HG03558 (cell line): ENCODE results near the gene TOR1AIP1.
A peak's percentile ranks its signal among the peaks of the same experiment; 100 is the strongest.
"Not testable (repeated sequence)": the region's sequence is repeated elsewhere in the genome, so short reads cannot be mapped to it uniquely, and the experiment has no call there.

Experiments used
- ATAC-seq: cut with Tn5 transposase; IDR thresholded peaks from one replicate; pipeline ENCODE4 v1.9.1; 2021; ENCODE audit warnings: moderate number of reproducible peaks; ENCODE audit not compliant: unreplicated experiment; ENCODE audit errors: extremely low read depth

Gene TOR1AIP1

GRCh38 chr1:179882253-179883039 lies at the start of gene TOR1AIP1:
TSS of gene TOR1AIP1 (plus strand) at chr1:179882285. CDS start at chr1:179882503, 218 bp downstream.
- peak; percentile 53 for ATAC-seq

GRCh38 chr1:179836686-179837445 lies 45.2 kb upstream of the TOR1AIP1 start:
- ATAC-seq: not testable (repeated sequence)

- no peak for ATAC-seq
Observed at GRCh38 chr1:179840107-179840506, 42.0 kb upstream of the TOR1AIP1 start.

- ATAC-seq: no peak
Observed at GRCh38 chr1:179848233-179848632, 33.9 kb upstream of the TOR1AIP1 start.

GRCh38 chr1:179853102-179853501 lies 29.0 kb upstream of the TOR1AIP1 start:
- no peak for ATAC-seq

GRCh38 chr1:179855831-179856230 lies 26.3 kb upstream of the TOR1AIP1 start:
- ATAC-seq: not testable (repeated sequence)

- ATAC-seq: no peak
Observed at GRCh38 chr1:179856296-179856695, 25.8 kb upstream of the TOR1AIP1 start.

GRCh38 chr1:179857009-179857408 lies 25.1 kb upstream of the TOR1AIP1 start:
- no peak for ATAC-seq

GRCh38 chr1:179860652-179861051 lies 21.4 kb upstream of the TOR1AIP1 start:
- ATAC-seq: no peak

GRCh38 chr1:179865377-179865776 lies 16.7 kb upstream of the TOR1AIP1 start:
- no peak for ATAC-seq

GRCh38 chr1:179866616-179867015 lies 15.5 kb upstream of the TOR1AIP1 start:
- ATAC-seq: no peak

GRCh38 chr1:179867493-179868330 lies 14.4 kb upstream of the TOR1AIP1 start:
- ATAC-seq: no peak

- ATAC-seq: no peak
Observed at GRCh38 chr1:179870870-179871269, 11.2 kb upstream of the TOR1AIP1 start.

- no peak for ATAC-seq
Observed at GRCh38 chr1:179871940-179872339, 10.1 kb upstream of the TOR1AIP1 start.

- no peak for ATAC-seq
Observed at GRCh38 chr1:179872558-179872957, 9.5 kb upstream of the TOR1AIP1 start.

- ATAC-seq: no peak
Observed at GRCh38 chr1:179873438-179873851, 8.6 kb upstream of the TOR1AIP1 start.

GRCh38 chr1:179875596-179876299 lies 6.3 kb upstream of the TOR1AIP1 start:
- ATAC-seq: no peak

- no peak for ATAC-seq
Observed at GRCh38 chr1:179876300-179876715, 5.8 kb upstream of the TOR1AIP1 start.

- peak; percentile 46 for ATAC-seq
Observed at GRCh38 chr1:179877586-179878265, 4.4 kb upstream of the TOR1AIP1 start, which contains the start of gene TOR1AIP2. TSS of gene TOR1AIP2 (minus strand) at chr1:179877803. CDS start at chr1:179852665, 25,138 bp downstream.
